ENCODE measurements around the gene ANAPC13.

The ANAPC13 gene

GRCh38 chr3:134485718-134486576, at the start of gene ANAPC13, which contains the start of gene CEP63:
Gene ANAPC13 (minus strand): TSS chr3:134485985. CDS start chr3:134482904, 3,081 bp downstream.
Gene CEP63 (plus strand): TSS chr3:134486057. CDS start chr3:134495321, 9,264 bp downstream.
- DNase-seq, result peak; percentile 91

GRCh38 chr3:134535186-134535970, 49.6 kb upstream of the ANAPC13 start:
- DNase-seq, result no peak

- DNase-seq, result no peak
Observed at GRCh38 chr3:134533493-134533892, 47.7 kb upstream of the ANAPC13 start.

GRCh38 chr3:134527538-134528186, 41.9 kb upstream of the ANAPC13 start:
- no peak for DNase-seq

GRCh38 chr3:134527037-134527436, 41.3 kb upstream of the ANAPC13 start:
- DNase-seq, result no peak

- no peak for DNase-seq
Observed at GRCh38 chr3:134526319-134526718, 40.5 kb upstream of the ANAPC13 start.

- no peak for DNase-seq
Observed at GRCh38 chr3:134525293-134525692, 39.5 kb upstream of the ANAPC13 start.

- no peak for DNase-seq
Observed at GRCh38 chr3:134522541-134522940, 36.8 kb upstream of the ANAPC13 start.

- no peak for DNase-seq
Observed at GRCh38 chr3:134517791-134518190, 32.0 kb upstream of the ANAPC13 start.

GRCh38 chr3:134516905-134517304, 31.1 kb upstream of the ANAPC13 start:
- DNase-seq, result no peak

- DNase-seq, result no peak
Observed at GRCh38 chr3:134511500-134511899, 25.7 kb upstream of the ANAPC13 start.

- DNase-seq, result no peak
Observed at GRCh38 chr3:134505485-134505884, 19.7 kb upstream of the ANAPC13 start.

GRCh38 chr3:134504132-134504531, 18.3 kb upstream of the ANAPC13 start:
- DNase-seq, result no peak

- DNase-seq, result no peak
Observed at GRCh38 chr3:134503266-134503665, 17.5 kb upstream of the ANAPC13 start.

- DNase-seq, result no peak
Observed at GRCh38 chr3:134496471-134497071, 10.8 kb upstream of the ANAPC13 start.

GRCh38 chr3:134495980-134496379, 10.2 kb upstream of the ANAPC13 start:
- DNase-seq, result no peak

GRCh38 chr3:134494495-134494894, 8.7 kb upstream of the ANAPC13 start:
- no peak for DNase-seq

- DNase-seq, result no peak
Observed at GRCh38 chr3:134487406-134487805, 1.6 kb upstream of the ANAPC13 start.

GRCh38 chr3:134486577-134487041, 824 bp upstream of the ANAPC13 start:
- DNase-seq, result no peak

- DNase-seq, result no peak
Observed at GRCh38 chr3:134485075-134485717, 589 bp downstream of the ANAPC13 start.

GRCh38 chr3:134483195-134483900, 2.4 kb downstream of the ANAPC13 start:
- no peak for DNase-seq

- DNase-seq, result no peak
Observed at GRCh38 chr3:134482622-134483021, 3.2 kb downstream of the ANAPC13 start.
